Sciatic nerve (tissue), 2 donors: ENCODE data around the gene GSG1L2. TPM values are rescaled to one million over a fixed set of nuclear protein-coding genes. Genes with fewer than 3 reads are reported as not detected.

Experiments
- ATAC-seq: fragments of 200-7000 bp; cut with Tn5 transposase; one replicate; pipeline ENCODE4 v1.9.1; 2020; ENCODE audit warnings: mild to moderate bottlenecking, moderate library complexity
- DNase-seq: peaks from one replicate; pipeline ENCODE4 v3.0.0-alpha.2; 2020; ENCODE audit warnings: low spot score
- intact Hi-C: fragments of 100-400 bp; cut with DNase I; formaldehyde crosslinking; loops from one replicate; pipeline ENCODE4 v1.14.2; 2022
- total RNA-seq: library from RNA; stranded (reverse); fragmentation: NEBNext Ultra II Directional; extraction: Animal tissue kit (Norgen Biotek cat#: 25700); gene quantifications from one replicate; pipeline ENCODE4 v1.2.1, GENCODE V29; 2021
- donor health status: DM: no; HTN: no; CAD: no.
- donor health status: DM: no; HTN: no; CAD: no.

GSG1L2 gene
- total RNA-seq, 1 donor from 2014 or later, result not detected

DNA sequence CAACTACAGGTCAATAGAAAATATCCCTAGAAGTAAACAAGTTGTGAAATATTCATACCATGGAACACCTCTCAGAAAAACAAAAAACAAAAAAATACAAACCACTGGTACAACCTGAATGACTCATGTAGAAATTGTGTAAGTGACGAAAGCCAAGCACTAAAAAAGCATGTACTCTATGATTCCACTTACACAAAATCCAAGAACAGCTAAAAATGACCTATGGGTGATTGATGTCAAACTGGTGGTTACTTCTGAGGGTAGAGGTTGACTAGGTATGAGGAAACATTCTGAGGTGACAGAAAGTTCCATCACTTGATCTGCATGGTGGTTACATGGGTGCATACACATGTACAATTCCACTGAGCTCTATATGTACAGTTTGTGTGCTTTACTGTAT is 61.6 kb downstream of the GSG1L2 start:
- no peak for DNase-seq
- intact Hi-C loops, result no loop called here

DNA sequence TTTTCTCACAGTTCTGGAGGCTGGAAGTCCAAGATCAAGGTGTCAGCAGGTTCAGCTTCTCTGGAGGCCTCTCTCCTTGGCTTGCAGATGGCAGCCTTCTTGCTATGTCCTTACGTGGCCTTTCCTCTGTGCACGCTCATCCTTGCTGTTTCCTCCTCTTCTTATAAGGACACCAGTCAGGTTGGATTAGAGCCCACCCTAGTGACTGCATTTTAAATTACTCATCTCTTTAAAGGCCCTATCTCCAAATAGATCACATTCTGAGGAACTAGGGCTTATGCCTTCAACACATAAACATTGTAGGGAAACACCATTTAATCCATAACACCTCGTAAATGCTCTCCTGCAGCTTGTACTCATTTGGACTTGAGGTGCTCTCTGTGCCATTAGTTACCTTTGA is 66.8 kb downstream of the GSG1L2 start:
- intact Hi-C loops, result no loop called here
- no peak for DNase-seq
- ATAC-seq, result no peak

More for the DNA sequence above, 61.6 kb downstream of the GSG1L2 start:
- no peak for ATAC-seq

Other genes with a start within 250 kb of the GSG1L2 start
- gene STX8, start 246.3 kb downstream of the GSG1L2 start, total RNA-seq, result 67.0 TPM
- not detected for gene CFAP52, start 245.4 kb downstream of the GSG1L2 start, total RNA-seq
- 0.18 TPM for gene USP43, start 176.6 kb downstream of the GSG1L2 start, total RNA-seq
- gene DHRS7C, start 30.5 kb downstream of the GSG1L2 start, total RNA-seq, result not detected
- gene GLP2R, start 3.8 kb upstream of the GSG1L2 start, total RNA-seq, result 0.18 TPM
- 1.0 TPM for gene RCVRN, start 83.2 kb upstream of the GSG1L2 start, total RNA-seq